CD4-positive, CD25-positive, alpha-beta regulatory T cell (primary cell): Measurements from ENCODE around the gene IRAK1BP1. TPM values are rescaled to one million over a fixed set of nuclear protein-coding genes. Genes with fewer than 3 reads are reported as not detected.
"Not testable (repeated sequence)": the region's sequence is repeated elsewhere in the genome, so short reads cannot be mapped to it uniquely, and the experiment has no call there.

ENCODE experiments used
- ATAC-seq, 2 donors: fragments of 150-1000 bp; cut with Tn5 transposase; one replicate each; pipeline ENCODE4 v1.10.0; 2021; ENCODE audit warnings: low read depth in 2 of 2, moderate number of reproducible peaks in 2 of 2, moderate library complexity in 1 of 2
- DNase-seq, 3 donors: peaks; one replicate each; pipeline versions ENCODE4 v3.0.0 to v3.0.0-alpha.2; 2012 to 2022; ENCODE audit warnings: mixed read lengths in 1 of 3
- H3K27ac ChIP-seq: one replicate; pipeline ENCODE4 v1.7.0; 2013; ENCODE audit warnings: mild to moderate bottlenecking, low read length; ENCODE audit not compliant: insufficient read depth, poor library complexity, severe bottlenecking
- H3K27me3 ChIP-seq: one replicate; pipeline ENCODE4 v1.7.0; 2013; ENCODE audit warnings: low read length; ENCODE audit not compliant: control insufficient read depth, insufficient read depth
- H3K36me3 ChIP-seq: one replicate; pipeline ENCODE4 v1.7.0; 2013; ENCODE audit warnings: mild to moderate bottlenecking, low read length, moderate library complexity; ENCODE audit not compliant: control insufficient read depth, insufficient read depth
- H3K4me1 ChIP-seq: 2 replicates; pipeline ENCODE4 v1.7.0; 2013; ENCODE audit warnings: mild to moderate bottlenecking, low read length; ENCODE audit not compliant: insufficient read depth, control insufficient read depth, poor library complexity, severe bottlenecking
- H3K4me3 ChIP-seq: one replicate; pipeline ENCODE4 v1.7.0; 2013; ENCODE audit warnings: low read depth, mild to moderate bottlenecking, low read length, moderate library complexity
- H3K9me3 ChIP-seq, 2 experiments: 1 replicate in 1 of 2; 2 replicates in 1 of 2; pipeline ENCODE4 v1.7.0; 2013; ENCODE audit warnings: low read length in 2 of 2, mild to moderate bottlenecking in 1 of 2, moderate library complexity in 1 of 2; ENCODE audit not compliant: control insufficient read depth in 2 of 2
- H3K27ac Mint-ChIP-seq, 3 donors: one replicate each; pipeline ENCODE4 v1.8.0; 2020 to 2022; ENCODE audit warnings: mild to moderate bottlenecking in 3 of 3, mixed read lengths in 3 of 3, moderate library complexity in 2 of 3
- H3K27me3 Mint-ChIP-seq: one replicate; pipeline ENCODE4 v1.8.0; 2022; ENCODE audit warnings: mild to moderate bottlenecking, mixed read lengths
- H3K36me3 Mint-ChIP-seq: one replicate; pipeline ENCODE4 v1.8.0; 2020; ENCODE audit warnings: mixed read lengths
- H3K4me1 Mint-ChIP-seq, 4 donors: one replicate each; pipeline ENCODE4 v1.8.0; 2020 to 2022; ENCODE audit warnings: mixed read lengths in 4 of 4, mild to moderate bottlenecking in 1 of 4
- H3K4me3 Mint-ChIP-seq, 4 donors: one replicate each; pipeline ENCODE4 v1.8.0; 2020 to 2022; ENCODE audit warnings: mild to moderate bottlenecking in 4 of 4, mixed read lengths in 4 of 4, moderate library complexity in 3 of 4
- H3K9me3 Mint-ChIP-seq, 7 donors: one replicate each; pipeline ENCODE4 v1.8.0; 2020 to 2022; ENCODE audit warnings: mixed read lengths in 7 of 7, mild to moderate bottlenecking in 3 of 7, moderate library complexity in 2 of 7
- polyA plus RNA-seq, 4 donors: library from polyadenylated mRNA; unstranded; fragments of 300-500 nt; fragmentation: Illumina TruSeq; gene quantifications; one replicate each; pipeline ENCODE4 v1.2.3, GENCODE V29; 2021
- total RNA-seq: library from RNA; stranded (reverse); gene quantifications from one replicate; pipeline ENCODE4 v1.2.3, GENCODE V29; 2022

Gene IRAK1BP1
- total and polyA plus RNA-seq, 5 donors from 2014 or later: 1.1 to 2.1 (median 1.1) TPM

DNA sequence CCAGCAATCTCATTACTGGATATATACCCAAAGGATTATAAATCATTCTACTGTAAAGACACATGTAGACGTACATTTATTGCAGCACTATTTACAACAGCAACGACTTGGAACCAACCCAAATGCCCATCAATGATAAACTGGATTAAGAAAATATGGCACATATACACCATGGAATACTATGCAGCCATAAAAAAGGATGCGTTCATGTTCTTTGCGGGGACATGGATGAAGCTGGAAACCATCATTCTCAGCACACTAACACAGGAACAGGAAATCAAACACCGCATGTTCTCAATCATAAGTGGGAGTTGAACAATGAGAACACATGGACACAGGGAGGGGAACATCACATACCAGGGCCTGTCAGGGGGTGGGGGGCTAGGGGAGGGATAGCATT, 22.6 kb downstream of the IRAK1BP1 start:
- not testable (repeated sequence) for H3K27ac ChIP-seq, H3K9me3 Mint-ChIP-seq, H3K36me3 ChIP-seq, H3K27me3 ChIP-seq, H3K4me3 Mint-ChIP-seq, H3K27ac Mint-ChIP-seq, H3K27me3 Mint-ChIP-seq, H3K4me3 ChIP-seq, H3K4me1 Mint-ChIP-seq, H3K9me3 ChIP-seq, DNase-seq, H3K4me1 ChIP-seq, ATAC-seq
- H3K36me3 Mint-ChIP-seq: peaks cover 32% of the 10 kb centered on the region

GRCh38 chr6:78896227-78896626, 28.9 kb downstream of the IRAK1BP1 start:
- H3K4me1 ChIP-seq: no peaks in the 10 kb centered on the region
- no peak for DNase-seq
- Mint-ChIP-seq H3K4me1 (no peaks in the 10 kb centered on the region), H3K27me3 (no peaks in the 10 kb centered on the region), H3K36me3 (no peaks in the 10 kb centered on the region), H3K4me3 (no peak overlapping the region), H3K27ac (no peak overlapping the region), H3K9me3 (peaks cover 0 to 2% (median 0%) of the 10 kb centered on the region in 7 donors)
- H3K4me3 ChIP-seq: no peak overlapping the region
- no peaks in the 10 kb centered on the region for H3K9me3 ChIP-seq
- H3K36me3 ChIP-seq: no peaks in the 10 kb centered on the region
- no peaks in the 10 kb centered on the region for H3K27me3 ChIP-seq
- ATAC-seq: no peak
- H3K27ac ChIP-seq: no peak overlapping the region

DNA sequence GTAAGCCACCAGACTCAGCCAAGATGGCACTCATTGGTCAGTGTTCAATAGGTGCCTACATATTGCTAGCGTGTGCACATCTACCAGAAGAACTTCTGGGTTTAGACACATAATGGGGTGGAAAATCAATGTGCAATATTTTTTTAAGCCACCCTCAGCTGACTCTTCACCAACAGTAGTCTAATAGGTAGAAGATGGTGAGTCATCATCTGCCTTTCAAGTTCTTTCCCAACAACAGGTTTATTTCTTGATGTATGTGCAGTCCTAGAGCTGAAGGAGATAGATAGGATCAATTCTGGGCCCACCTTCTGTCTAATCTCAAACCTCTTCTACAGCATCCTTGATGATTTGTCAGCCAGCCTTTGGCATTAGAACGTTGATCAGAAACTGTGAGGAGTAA, 41.3 kb downstream of the IRAK1BP1 start:
- H3K9me3 ChIP-seq: no peaks in the 10 kb centered on the region
- no peak overlapping the region for H3K27ac Mint-ChIP-seq
- H3K4me3 ChIP-seq: no peak overlapping the region
- H3K4me1 ChIP-seq: no peaks in the 10 kb centered on the region
- H3K36me3 ChIP-seq: no peaks in the 10 kb centered on the region
- H3K9me3 Mint-ChIP-seq: peaks cover 0 to 6% (median 0%) of the 10 kb centered on the region in 7 donors
- H3K36me3 Mint-ChIP-seq: peaks cover 10% of the 10 kb centered on the region
- H3K27ac ChIP-seq: no peak overlapping the region
- no peak for DNase-seq
- no peak for ATAC-seq
- H3K27me3 ChIP-seq: peaks cover 14% of the 10 kb centered on the region
- H3K4me3 Mint-ChIP-seq: no peak overlapping the region
- peaks cover 37% of the 10 kb centered on the region for H3K27me3 Mint-ChIP-seq
- peaks cover 5 to 16% (median 9%) of the 10 kb centered on the region in 4 donors for H3K4me1 Mint-ChIP-seq

GRCh38 chr6:78909391-78909790, 42.0 kb downstream of the IRAK1BP1 start:
- Mint-ChIP-seq H3K36me3 (peaks cover 10% of the 10 kb centered on the region), H3K27me3 (peaks cover 41% of the 10 kb centered on the region), H3K9me3 (peaks cover 0 to 6% (median 1%) of the 10 kb centered on the region in 7 donors), H3K27ac (no peak overlapping the region), H3K4me3 (no peak overlapping the region), H3K4me1 (peaks cover 5 to 16% (median 9%) of the 10 kb centered on the region in 4 donors)
- Histone ChIP-seq H3K27me3 (peaks cover 14% of the 10 kb centered on the region), H3K36me3 (no peaks in the 10 kb centered on the region), H3K4me1 (no peaks in the 10 kb centered on the region), H3K27ac (no peak overlapping the region), H3K4me3 (no peak overlapping the region), H3K9me3 (no peaks in the 10 kb centered on the region)
- DNase-seq (no peak), ATAC-seq (no peak)

DNA sequence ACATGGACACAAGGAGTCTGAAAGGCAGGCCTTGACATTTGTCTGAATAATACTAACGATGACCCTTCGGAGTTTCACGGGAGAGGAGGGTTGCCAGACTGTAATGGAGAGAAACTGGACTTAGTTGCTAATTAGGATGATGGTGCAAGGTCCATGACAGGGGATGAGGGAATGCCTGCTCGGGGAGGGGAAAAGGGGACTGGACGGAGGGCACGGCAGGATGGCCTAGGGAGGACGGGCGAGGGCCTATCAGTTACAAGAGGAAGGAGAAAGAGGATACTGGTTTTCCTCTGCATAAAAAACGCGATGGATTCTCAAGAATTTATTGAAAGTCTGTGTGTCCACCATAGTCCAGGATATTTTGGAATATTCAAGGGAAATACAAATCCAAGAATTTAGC, 42.7 kb downstream of the IRAK1BP1 start:
- Histone ChIP-seq H3K27ac (no peak overlapping the region), H3K27me3 (peaks cover 14% of the 10 kb centered on the region), H3K4me3 (no peak overlapping the region), H3K36me3 (no peaks in the 10 kb centered on the region), H3K4me1 (no peaks in the 10 kb centered on the region), H3K9me3 (no peaks in the 10 kb centered on the region)
- ATAC-seq (no peak), DNase-seq (no peak)
- peaks cover 10% of the 10 kb centered on the region for H3K36me3 Mint-ChIP-seq
- H3K4me1 Mint-ChIP-seq: peaks cover 5 to 16% (median 9%) of the 10 kb centered on the region in 4 donors
- peaks cover 0 to 6% (median 1%) of the 10 kb centered on the region in 7 donors for H3K9me3 Mint-ChIP-seq
- H3K27ac Mint-ChIP-seq: no peak overlapping the region
- H3K27me3 Mint-ChIP-seq: peaks cover 41% of the 10 kb centered on the region
- peak overlapping the region in 1 of 4 donors; percentile 73 for H3K4me3 Mint-ChIP-seq

DNA sequence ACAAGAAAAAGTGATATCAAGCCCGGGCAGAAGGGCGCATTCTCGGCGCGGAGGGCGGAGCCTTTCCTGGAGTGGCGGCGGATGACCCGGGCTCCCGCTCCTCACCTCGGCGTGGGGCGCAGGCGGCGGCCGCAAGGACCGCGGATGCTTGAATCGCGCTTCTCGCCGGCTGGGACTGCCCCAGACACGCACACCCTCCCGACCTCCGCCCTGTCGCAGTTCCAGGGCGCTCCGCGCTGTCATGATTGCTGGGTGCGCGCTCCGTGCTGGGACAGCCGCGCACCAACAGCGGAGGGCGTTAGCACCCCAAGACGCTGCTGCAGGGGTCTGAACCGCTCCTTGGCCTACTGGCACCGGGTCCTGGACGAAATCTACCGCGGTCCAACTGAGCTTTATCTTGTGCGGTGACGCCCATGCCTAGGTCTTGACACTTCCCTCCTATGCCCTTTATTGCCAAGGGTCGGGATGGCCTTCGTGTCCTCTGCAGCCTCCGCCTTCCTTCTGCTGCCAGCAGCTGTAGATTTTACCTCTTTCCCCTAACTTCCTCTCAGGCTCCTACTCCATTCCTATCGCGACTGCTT, 43.3 kb downstream of the IRAK1BP1 start:
- H3K27me3 ChIP-seq: peaks cover 14% of the 10 kb centered on the region

DNA sequence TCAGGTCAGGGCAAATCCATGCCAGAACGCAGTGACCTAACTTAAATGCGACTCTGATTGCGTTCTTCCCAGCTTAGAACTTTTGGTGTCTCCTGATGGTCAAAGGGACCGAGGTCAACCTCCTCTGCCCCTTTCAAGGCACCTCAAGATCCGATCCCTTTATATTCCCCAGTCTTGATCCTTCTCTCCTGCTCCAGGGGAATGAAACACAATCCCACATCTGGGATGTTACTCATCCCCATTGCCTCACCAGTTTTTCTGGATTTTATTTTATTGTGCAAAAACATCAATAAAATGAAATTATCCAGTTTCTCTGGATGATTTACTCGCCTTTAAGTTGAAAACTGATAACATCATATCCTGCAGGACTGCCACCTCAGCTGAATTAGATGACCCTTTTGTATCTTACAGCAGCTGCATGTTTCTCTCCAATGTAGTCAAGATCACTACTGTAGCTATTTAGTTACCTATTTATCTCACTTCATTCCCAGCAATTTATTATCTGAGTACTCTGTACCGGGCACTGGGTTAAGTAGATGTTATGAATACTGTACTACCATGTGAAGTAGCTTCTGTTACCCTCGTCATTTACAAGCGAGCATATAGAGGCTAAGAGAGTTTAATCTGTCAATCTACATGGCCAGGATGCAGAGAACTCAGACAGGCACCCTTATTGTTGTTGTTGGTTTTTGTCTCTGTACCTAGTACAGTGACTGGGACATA, 44.0 kb downstream of the IRAK1BP1 start:
- peak overlapping the region in 2 of 4 donors; percentile 12 to 18 for H3K4me3 Mint-ChIP-seq
- peaks cover 41% of the 10 kb centered on the region for H3K27me3 Mint-ChIP-seq
- H3K9me3 Mint-ChIP-seq: peaks cover 0 to 17% (median 5%) of the 10 kb centered on the region in 7 donors
- Histone ChIP-seq H3K4me3 (no peak overlapping the region), H3K9me3 (peaks cover 0 to 1% of the 10 kb centered on the region in 2 experiments), H3K27me3 (peaks cover 14% of the 10 kb centered on the region), H3K4me1 (no peaks in the 10 kb centered on the region), H3K27ac (no peak overlapping the region), H3K36me3 (no peaks in the 10 kb centered on the region)
- H3K36me3 Mint-ChIP-seq: peaks cover 10% of the 10 kb centered on the region
- no peak for ATAC-seq
- no peak for DNase-seq
- peaks cover 5 to 16% (median 9%) of the 10 kb centered on the region in 4 donors for H3K4me1 Mint-ChIP-seq
- H3K27ac Mint-ChIP-seq: no peak overlapping the region

More for the DNA sequence above, 43.3 kb downstream of the IRAK1BP1 start:
- peaks cover 5 to 16% (median 9%) of the 10 kb centered on the region in 4 donors for H3K4me1 Mint-ChIP-seq
- peak in 1 of 2 donors; percentile 18 for ATAC-seq
- H3K27me3 Mint-ChIP-seq: peaks cover 41% of the 10 kb centered on the region
- peaks cover 10% of the 10 kb centered on the region for H3K36me3 Mint-ChIP-seq
- Histone ChIP-seq H3K4me1 (no peaks in the 10 kb centered on the region), H3K9me3 (no peaks in the 10 kb centered on the region), H3K36me3 (no peaks in the 10 kb centered on the region), H3K27ac (no peak overlapping the region), H3K4me3 (no peak overlapping the region)
- peak overlapping the region in 1 of 4 donors; percentile 12 for H3K4me3 Mint-ChIP-seq
- no peak overlapping the region for H3K27ac Mint-ChIP-seq
- peak in 1 of 3 donors; percentile 34 for DNase-seq
- peaks cover 0 to 10% (median 3%) of the 10 kb centered on the region in 7 donors for H3K9me3 Mint-ChIP-seq
